OCI-M2 (cell line): ENCODE results near the gene VWA5B1.

Experiments
- DNase-seq: peaks from one replicate; lab custom pipeline; 2025; ENCODE audit not compliant: unreplicated experiment; lab: John Stamatoyannopoulos, UW

The VWA5B1 gene

GRCh38 chr1:20366056-20366462 lies 75.4 kb downstream of the VWA5B1 start:
- DNase-seq = no peak

- no peak for DNase-seq
These were observed 75.9 kb downstream of the VWA5B1 start for GRCh38 chr1:20366463-20367115.

GRCh38 chr1:20367116-20367585 lies 76.5 kb downstream of the VWA5B1 start:
- DNase-seq = no peak

- DNase-seq = no peak
These were observed 77.0 kb downstream of the VWA5B1 start for GRCh38 chr1:20367626-20368025.

GRCh38 chr1:20368866-20369470 lies 78.3 kb downstream of the VWA5B1 start:
- DNase-seq = no peak

- DNase-seq = no peak
These were observed 80.0 kb downstream of the VWA5B1 start for GRCh38 chr1:20370698-20371097.

GRCh38 chr1:20371411-20371810 lies 80.7 kb downstream of the VWA5B1 start:
- no peak for DNase-seq

- DNase-seq = no peak
These were observed 81.2 kb downstream of the VWA5B1 start for GRCh38 chr1:20371883-20372282.

GRCh38 chr1:20372676-20373075 lies 82.0 kb downstream of the VWA5B1 start:
- DNase-seq = no peak

GRCh38 chr1:20373286-20373685 lies 82.6 kb downstream of the VWA5B1 start:
- no peak for DNase-seq

- DNase-seq = no peak
These were observed 83.1 kb downstream of the VWA5B1 start for GRCh38 chr1:20373764-20374163.

GRCh38 chr1:20375563-20375962 lies 84.9 kb downstream of the VWA5B1 start:
- DNase-seq = no peak

GRCh38 chr1:20376171-20376570 lies 85.5 kb downstream of the VWA5B1 start:
- DNase-seq = no peak

- no peak for DNase-seq
These were observed 86.3 kb downstream of the VWA5B1 start for GRCh38 chr1:20376880-20377494.

GRCh38 chr1:20377516-20378270 lies 87.0 kb downstream of the VWA5B1 start:
- DNase-seq = no peak

GRCh38 chr1:20379075-20379474 lies 88.4 kb downstream of the VWA5B1 start:
- no peak for DNase-seq

- no peak for DNase-seq
These were observed 89.5 kb downstream of the VWA5B1 start for GRCh38 chr1:20380175-20380574.

GRCh38 chr1:20380616-20381035 lies 90.0 kb downstream of the VWA5B1 start:
- DNase-seq = no peak

- DNase-seq = no peak
These were observed 90.5 kb downstream of the VWA5B1 start for GRCh38 chr1:20381045-20381641.

- DNase-seq = no peak
These were observed 91.3 kb downstream of the VWA5B1 start for GRCh38 chr1:20381961-20382360.

- no peak for DNase-seq
These were observed 92.0 kb downstream of the VWA5B1 start for GRCh38 chr1:20382711-20383110.
